ENCODE results near the gene CATSPER4.

DNA sequence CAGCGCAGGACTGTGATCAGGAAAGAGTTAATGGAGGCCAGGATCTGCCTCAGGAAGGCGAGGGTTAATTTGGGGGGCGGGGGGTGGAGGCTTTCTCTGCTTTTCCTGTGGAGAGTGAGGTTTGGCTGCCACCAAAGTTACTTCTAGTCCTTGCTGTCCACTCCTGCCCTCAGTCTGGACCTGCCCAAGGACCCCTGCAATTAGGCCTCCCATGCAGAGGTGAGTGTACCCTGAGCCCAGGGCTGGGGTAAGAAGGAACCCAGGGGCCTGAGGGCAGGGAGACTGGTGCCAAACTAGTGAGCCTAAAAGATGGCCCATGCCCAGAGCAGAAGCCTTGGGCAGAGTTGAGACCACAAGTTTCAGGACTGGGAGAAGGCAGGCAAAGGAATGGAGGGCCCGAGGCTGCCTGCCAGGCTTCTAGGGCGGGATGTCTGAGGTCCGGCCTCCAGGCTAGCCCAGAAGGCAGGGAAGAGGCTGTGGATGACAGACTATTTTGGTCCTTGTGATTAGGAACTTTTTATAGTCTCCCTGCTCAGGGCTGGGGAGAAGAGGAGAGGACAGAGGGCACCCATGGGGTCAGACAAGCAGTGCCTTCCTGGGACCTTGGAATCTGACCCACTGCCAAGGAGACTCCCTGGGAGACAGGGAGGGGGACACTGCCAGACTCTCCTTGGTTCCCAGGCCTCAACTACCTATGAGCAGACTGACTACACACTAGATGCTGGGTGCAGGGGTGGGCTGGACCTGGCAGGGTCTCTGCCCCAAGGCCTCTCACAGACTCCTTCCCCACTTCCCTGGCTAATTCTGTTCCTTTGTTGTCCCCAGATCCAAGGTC lies 31.3 kb upstream of the CATSPER4 start, which contains the start of gene FAM110D:
- TF ChIP-seq CTCF (conservative IDR thresholded peaks at IDR 0.05; ENCODE audit: low read length) (no peak), EZH2phosphoT487 (IDR thresholded peaks at IDR 0.05; ENCODE audit: borderline replicate concordance) (no peak)

All from Loucy (cell line).